Right forelimb (tissue), 1 donor: ENCODE data around the gene NFATC2.

Experiments
- DNase-seq: peaks from one replicate; pipeline ENCODE4 v3.0.0-alpha.2; 2018

NFATC2 gene

DNA sequence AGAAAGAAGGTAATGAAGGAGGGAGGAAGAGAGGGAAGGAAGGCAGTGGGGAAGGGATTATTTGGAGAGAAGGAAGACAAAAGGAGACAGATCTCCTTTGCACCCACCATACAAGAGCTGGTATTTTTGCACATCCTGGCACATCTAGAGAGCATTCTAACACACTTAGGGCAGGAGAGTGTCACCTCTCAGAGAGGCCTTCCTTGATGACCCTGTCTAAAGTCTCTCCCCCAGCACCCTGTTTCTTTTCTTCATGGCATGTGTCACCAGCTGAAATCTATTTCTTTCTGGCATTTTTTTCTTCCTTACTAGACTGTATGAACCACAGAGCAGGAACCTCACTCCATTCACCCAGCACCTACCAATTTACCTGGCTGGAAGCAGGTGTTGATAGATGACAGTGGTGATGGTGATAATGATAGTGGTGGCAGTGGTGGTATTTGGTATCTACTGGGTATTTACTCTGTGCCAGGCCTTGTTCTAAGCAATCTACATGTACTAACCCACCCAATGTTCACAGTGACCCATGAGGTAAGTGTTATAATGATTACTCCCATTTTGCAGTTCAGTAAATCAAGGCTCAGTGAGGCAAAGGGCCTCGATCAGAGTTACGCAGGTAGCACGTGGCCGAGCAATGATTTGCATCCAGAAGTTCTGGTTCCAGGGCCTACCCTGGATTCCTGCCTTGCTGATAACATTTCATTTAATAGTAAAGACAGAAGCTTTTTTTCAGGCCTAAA is 131.8 kb downstream of the NFATC2 start:
- no peak for DNase-seq

- no peak for DNase-seq
Observed at GRCh38 chr20:51409192-51409880, 133.2 kb downstream of the NFATC2 start.

GRCh38 chr20:51404297-51405060 is 138.0 kb downstream of the NFATC2 start:
- no peak for DNase-seq

DNA sequence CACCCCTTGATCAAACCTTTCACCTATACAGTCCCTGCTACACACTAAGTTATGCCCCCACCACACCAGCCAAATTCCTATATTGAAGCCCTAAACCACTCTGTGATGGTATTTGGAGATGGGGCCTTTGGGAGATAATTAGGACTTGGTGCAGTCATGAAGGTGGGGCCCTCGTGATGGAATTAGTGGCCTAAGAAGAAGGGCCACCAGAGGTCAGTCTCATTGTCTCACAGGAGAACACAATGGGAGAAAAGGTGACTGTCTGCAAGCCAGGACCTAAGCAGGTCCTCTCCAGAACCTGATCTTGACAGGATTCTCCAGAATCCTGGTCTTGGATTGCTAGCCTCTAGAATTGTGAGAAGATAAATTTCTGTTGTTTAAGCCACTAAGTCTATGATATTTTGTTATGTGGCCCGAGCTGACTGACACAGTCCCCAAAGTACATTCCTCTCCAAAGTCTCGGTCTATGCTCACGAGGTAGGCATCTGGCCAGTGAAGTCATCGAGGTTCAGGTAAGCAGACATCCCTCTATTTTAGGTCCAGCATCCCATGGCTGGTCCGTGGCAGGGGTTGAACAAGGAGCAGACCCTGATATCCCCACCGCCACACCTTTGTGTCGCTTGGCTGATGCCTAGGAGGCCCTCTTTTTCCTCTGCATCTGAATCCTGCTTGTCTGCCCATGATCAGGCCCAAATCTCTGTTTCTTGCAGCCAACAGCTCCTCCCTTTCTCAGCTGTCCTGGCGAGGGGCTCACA is 138.9 kb downstream of the NFATC2 start:
- no peak for DNase-seq

DNA sequence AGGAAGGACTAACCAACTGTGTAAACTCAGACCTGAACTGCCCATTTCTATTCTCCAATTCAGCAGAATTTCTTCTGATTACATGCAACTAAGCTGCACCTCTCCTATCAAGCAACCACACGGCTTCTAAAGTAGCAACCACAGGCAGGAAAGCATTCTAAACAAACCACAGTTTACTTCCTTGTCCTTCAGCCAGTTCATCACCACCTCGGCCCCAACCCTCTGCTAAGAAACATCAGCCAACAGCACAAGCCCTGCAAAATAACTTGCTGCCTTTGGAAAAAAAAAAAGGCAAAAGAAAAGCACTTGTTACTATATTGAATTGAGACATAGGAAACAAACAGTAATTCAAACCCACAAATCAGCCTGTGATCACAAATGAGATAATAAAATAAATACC is 140.3 kb downstream of the NFATC2 start:
- no peak for DNase-seq

GRCh38 chr20:51401496-51401895 is 141.0 kb downstream of the NFATC2 start:
- no peak for DNase-seq

- no peak for DNase-seq
Observed at GRCh38 chr20:51400051-51400926, 142.2 kb downstream of the NFATC2 start.

DNA sequence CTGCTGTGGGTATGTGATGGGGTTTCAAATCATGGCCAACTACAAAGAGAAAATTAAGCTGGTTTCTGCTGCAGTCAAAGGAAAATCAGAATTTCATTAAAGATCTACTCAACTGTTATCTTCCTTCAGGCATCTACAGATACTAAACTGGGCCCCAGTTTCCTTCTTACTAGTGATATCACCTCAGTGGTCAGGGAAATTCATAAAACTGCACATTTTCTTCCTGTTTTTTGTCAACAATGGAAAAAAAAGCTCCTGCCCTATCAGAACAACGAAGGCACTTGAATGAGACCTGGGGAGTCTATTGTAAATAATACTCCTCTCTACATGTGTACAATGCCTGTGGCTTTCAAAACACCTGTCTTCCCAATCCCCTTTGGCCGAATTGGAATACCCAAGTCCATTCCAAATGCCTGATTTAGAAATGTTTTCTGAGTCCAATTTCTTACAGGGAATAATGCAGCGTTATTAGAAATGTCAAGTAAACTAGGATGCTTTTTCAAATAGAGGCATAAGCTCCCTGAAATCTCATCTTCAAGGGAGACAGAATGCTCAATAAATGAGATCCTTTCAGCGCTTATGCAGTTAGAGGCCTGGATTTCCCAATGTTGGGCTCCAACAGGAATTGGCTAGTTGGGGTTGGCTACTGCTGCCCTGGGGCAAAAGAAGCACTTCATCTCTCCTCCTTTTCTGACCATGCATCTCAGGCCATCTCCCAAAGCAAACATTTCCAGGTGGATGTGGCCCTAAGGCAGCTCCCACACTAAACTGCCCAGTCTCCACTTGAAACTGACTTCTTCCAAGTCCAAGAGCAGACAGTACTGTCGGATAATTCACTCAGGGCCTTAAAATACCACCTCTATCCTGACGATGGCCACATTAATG is 143.3 kb downstream of the NFATC2 start:
- DNase-seq: no peak

DNA sequence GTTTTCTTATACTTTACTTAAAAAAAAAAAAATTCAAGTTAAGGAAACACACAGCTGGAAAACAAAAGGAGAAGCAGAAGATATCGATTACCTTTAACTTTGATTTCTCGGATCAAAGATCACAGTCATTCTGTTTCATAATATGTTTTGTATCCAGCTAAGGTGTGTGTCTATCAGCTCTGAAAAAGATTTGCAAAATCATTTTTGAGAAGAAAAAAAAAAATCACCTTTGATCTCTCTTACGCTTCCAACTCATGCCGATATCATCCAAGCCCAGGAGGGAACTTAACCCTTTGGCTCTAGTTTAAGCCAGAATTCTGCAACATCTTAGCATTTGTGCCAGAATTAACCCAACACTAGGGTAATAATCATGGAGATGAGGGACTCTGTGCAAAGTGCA is 144.0 kb downstream of the NFATC2 start:
- DNase-seq: no peak

- no peak for DNase-seq
Observed at GRCh38 chr20:51398083-51398482, 144.4 kb downstream of the NFATC2 start.

- DNase-seq: no peak
Observed at GRCh38 chr20:51397137-51397536, 145.4 kb downstream of the NFATC2 start.

GRCh38 chr20:51396365-51396909 is 146.1 kb downstream of the NFATC2 start:
- DNase-seq: no peak

- DNase-seq: no peak
Observed at GRCh38 chr20:51394706-51395105, 147.8 kb downstream of the NFATC2 start.

DNA sequence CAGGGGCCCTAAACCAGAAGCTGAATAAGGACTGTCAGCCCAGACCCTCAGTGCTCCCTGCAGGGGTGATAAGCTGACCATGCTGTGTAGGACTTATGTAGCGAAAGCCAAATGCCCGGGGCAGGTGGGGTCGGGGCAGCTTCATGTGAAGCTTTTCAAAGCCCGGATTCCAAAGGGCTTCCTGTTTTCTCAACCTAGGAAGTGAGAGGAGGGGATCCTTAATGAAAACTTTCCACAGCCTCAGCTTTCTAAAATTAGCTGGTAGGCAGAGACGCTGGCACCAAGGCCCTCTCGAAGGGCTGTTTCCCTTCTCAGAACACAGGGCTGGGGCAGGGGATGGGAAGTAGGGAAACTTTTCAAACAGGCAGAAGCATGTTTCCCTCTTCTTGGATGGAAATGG is 148.9 kb downstream of the NFATC2 start:
- no peak for DNase-seq

DNA sequence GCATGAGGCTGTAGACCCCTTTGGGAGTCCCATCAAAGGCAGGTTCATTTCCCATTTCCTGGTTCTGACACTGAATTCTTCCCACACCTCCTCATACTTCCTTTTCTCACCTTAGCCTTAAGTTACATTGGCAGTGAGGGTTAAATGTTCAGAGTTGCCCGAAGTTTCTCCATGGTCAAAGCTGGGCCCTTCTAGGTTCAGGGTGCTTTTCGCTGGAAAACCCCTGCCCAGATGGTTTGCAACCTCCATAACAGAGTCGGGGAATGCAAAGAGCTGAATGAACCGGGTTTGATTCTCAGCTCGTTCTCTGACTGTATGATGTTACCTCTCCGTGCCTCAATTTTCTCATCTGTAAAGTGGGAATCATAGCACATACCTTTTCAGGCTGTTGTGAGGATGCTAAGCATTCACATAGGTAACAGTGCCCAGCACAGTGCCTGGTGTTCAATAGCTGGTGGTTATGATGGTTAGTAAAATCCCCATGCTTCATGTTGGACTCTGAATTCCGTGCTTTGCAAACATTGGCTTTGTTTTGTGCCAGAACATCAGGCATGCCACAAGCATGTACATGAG is 149.8 kb downstream of the NFATC2 start:
- DNase-seq: no peak

GRCh38 chr20:51391926-51392325 is 150.6 kb downstream of the NFATC2 start:
- no peak for DNase-seq

GRCh38 chr20:51389543-51390264 is 152.8 kb downstream of the NFATC2 start:
- no peak for DNase-seq

DNA sequence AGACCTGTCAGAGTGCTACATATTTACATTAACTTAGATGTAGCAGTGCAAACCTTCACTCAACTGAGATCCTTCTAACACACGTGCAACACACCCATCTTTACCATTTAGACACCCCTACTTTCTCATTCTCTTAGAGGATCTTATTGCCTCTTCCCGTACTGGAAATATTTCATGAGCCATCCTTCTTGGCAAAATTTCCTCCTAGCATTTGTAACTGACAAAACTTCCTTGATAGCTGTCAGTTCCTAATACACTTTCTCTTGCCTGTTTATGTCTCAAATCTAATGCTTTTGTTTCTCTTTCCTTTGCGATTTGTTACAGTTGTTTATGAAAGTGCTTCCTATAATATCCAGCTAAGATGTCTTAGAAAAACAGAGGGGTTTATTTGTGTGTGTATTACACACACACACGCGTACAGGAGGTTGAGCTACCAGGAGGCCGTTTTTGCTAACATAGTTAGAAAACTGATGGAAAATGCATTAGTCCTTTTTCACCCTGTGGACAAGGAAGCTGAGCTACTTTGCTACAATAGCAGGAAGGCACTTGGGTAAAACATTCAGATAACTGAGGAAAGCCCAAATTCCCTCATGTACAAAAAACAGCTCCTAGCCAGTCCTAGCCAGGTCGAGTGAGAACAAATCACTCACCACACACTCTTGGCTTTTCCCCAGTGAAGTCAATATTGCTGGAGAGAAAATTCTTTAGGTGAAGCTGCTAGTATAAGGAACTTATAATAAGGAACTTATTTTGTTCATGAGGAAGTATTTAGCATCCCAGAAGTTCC is 153.6 kb downstream of the NFATC2 start:
- DNase-seq: no peak

GRCh38 chr20:51388227-51388626 is 154.3 kb downstream of the NFATC2 start:
- no peak for DNase-seq
